Measurements from ENCODE around the gene HCRTR1.

Gene HCRTR1

GRCh38 chr1:31617218-31617915, at the start of gene HCRTR1:
Gene HCRTR1 (plus strand): TSS chr1:31617689. CDS start chr1:31619193, 1,504 bp downstream.
- DNase-seq (ENCODE audit: low spot score) = no peak
- no peak for TF ChIP-seq CTCF (IDR thresholded peaks at IDR 0.05; ENCODE audit: extremely low read depth, missing control alignments)

- DNase-seq (ENCODE audit: low spot score) = no peak
- TF ChIP-seq CTCF (IDR thresholded peaks at IDR 0.05; ENCODE audit: extremely low read depth, missing control alignments) = no peak
Measured at GRCh38 chr1:31567956-31568570, 49.4 kb upstream of the HCRTR1 start.

- TF ChIP-seq CTCF (IDR thresholded peaks at IDR 0.05; ENCODE audit: extremely low read depth, missing control alignments) = no peak
- DNase-seq (ENCODE audit: low spot score) = no peak
Measured at GRCh38 chr1:31568895-31569595, 48.4 kb upstream of the HCRTR1 start.

GRCh38 chr1:31569596-31570173, 47.8 kb upstream of the HCRTR1 start:
- no peak for TF ChIP-seq CTCF (IDR thresholded peaks at IDR 0.05; ENCODE audit: extremely low read depth, missing control alignments)
- no peak for DNase-seq (ENCODE audit: low spot score)

- TF ChIP-seq CTCF (IDR thresholded peaks at IDR 0.05; ENCODE audit: extremely low read depth, missing control alignments) = no peak
- DNase-seq (ENCODE audit: low spot score) = no peak
Measured at GRCh38 chr1:31570228-31570627, 47.3 kb upstream of the HCRTR1 start.

- no peak for TF ChIP-seq CTCF (IDR thresholded peaks at IDR 0.05; ENCODE audit: extremely low read depth, missing control alignments)
- DNase-seq (ENCODE audit: low spot score) = no peak
Measured at GRCh38 chr1:31570906-31571305, 46.6 kb upstream of the HCRTR1 start.

Data from GM20000 (cell line).